ENCODE data around the gene POLR1D. TPM values are rescaled to one million over a fixed set of nuclear protein-coding genes. Genes with fewer than 3 reads are reported as not detected.

POLR1D gene
- total RNA-seq, 1 experiment from 2014 or later = 75.6 TPM

DNA sequence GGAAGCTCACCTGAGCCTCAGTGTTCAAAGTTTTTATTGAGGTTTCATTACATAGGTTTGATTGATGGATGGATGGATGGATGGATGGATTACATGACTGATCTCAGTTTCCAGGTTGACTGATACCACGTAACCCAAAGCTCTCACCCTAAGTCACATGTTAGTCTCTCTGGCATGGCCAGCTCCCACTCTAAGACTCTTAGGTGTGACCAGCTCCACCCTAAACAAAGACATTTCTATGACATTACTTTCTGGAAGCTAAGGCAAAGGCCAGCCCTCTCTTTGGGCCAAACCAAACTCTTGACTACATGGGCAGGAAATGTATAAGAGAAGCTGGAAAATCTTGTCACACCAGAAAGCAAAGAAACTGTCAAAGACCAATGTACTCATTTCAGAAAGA, 28.6 kb downstream of the POLR1D start:
- Histone ChIP-seq H3K4me1 (ENCODE audit: control insufficient read depth, insufficient read depth, low read length) (no peaks in the 10 kb centered on the region), H3K36me3 (ENCODE audit: control insufficient read depth, insufficient read depth, low read length) (peaks cover 4% of the 10 kb centered on the region; the same call in 1 of the 2 replicates), H3K27ac (ENCODE audit: low read length) (no peak overlapping the region), H3K4me3 (ENCODE audit: low read depth in 2 of 2, low read length in 2 of 2) (no peak overlapping the region), H3K9me3 (ENCODE audit: control insufficient read depth, insufficient read depth, low read depth, low read length) (peaks cover 5% of the 10 kb centered on the region; the same call in 1 of the 2 replicates), H3K27me3 (ENCODE audit: control insufficient read depth, insufficient read depth, low read length) (no peaks in the 10 kb centered on the region)
- no peak for DNase-seq (ENCODE audit: low read depth, low spot score)
- no peak for TF ChIP-seq SIN3A (IDR thresholded peaks at IDR 0.05; ENCODE audit: borderline replicate concordance, insufficient read depth, low read depth, low read length)
- TF ChIP-seq, protein P1, sequence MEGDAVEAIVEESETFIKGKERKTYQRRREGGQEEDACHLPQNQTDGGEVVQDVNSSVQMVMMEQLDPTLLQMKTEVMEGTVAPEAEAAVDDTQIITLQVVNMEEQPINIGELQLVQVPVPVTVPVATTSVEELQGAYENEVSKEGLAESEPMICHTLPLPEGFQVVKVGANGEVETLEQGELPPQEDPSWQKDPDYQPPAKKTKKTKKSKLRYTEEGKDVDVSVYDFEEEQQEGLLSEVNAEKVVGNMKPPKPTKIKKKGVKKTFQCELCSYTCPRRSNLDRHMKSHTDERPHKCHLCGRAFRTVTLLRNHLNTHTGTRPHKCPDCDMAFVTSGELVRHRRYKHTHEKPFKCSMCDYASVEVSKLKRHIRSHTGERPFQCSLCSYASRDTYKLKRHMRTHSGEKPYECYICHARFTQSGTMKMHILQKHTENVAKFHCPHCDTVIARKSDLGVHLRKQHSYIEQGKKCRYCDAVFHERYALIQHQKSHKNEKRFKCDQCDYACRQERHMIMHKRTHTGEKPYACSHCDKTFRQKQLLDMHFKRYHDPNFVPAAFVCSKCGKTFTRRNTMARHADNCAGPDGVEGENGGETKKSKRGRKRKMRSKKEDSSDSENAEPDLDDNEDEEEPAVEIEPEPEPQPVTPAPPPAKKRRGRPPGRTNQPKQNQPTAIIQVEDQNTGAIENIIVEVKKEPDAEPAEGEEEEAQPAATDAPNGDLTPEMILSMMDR (IDR thresholded peaks at IDR 0.05) = no peak
- no peak for TF ChIP-seq TCF7L2 (IDR thresholded peaks at IDR 0.05; ENCODE audit: low read depth, low read length)
- TF ChIP-seq POLR2AphosphoS5 (IDR thresholded peaks at IDR 0.05; ENCODE audit: low read depth, low read length) = no peak
- TF ChIP-seq, protein P2, sequence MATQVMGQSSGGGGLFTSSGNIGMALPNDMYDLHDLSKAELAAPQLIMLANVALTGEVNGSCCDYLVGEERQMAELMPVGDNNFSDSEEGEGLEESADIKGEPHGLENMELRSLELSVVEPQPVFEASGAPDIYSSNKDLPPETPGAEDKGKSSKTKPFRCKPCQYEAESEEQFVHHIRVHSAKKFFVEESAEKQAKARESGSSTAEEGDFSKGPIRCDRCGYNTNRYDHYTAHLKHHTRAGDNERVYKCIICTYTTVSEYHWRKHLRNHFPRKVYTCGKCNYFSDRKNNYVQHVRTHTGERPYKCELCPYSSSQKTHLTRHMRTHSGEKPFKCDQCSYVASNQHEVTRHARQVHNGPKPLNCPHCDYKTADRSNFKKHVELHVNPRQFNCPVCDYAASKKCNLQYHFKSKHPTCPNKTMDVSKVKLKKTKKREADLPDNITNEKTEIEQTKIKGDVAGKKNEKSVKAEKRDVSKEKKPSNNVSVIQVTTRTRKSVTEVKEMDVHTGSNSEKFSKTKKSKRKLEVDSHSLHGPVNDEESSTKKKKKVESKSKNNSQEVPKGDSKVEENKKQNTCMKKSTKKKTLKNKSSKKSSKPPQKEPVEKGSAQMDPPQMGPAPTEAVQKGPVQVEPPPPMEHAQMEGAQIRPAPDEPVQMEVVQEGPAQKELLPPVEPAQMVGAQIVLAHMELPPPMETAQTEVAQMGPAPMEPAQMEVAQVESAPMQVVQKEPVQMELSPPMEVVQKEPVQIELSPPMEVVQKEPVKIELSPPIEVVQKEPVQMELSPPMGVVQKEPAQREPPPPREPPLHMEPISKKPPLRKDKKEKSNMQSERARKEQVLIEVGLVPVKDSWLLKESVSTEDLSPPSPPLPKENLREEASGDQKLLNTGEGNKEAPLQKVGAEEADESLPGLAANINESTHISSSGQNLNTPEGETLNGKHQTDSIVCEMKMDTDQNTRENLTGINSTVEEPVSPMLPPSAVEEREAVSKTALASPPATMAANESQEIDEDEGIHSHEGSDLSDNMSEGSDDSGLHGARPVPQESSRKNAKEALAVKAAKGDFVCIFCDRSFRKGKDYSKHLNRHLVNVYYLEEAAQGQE (IDR thresholded peaks at IDR 0.05; ENCODE audit: insufficient read depth in 1 of 2, low read depth in 2 of 2, low read length in 1 of 2) = no peak
- ChIA-PET CTCF (no interaction called here), POLR2A (no interaction called here)
- intact Hi-C loops (cut with micrococcal nuclease; ENCODE audit: unreplicated experiment) = no loop called here
- BruUV-seq (replicated peaks) = no TSS peak
- no peak for ATAC-seq
- in situ Hi-C loops (cut with HindIII; ENCODE audit: low pct_unique_long_range_greater_than_20kb, low sequenced_read_pairs) = no loop called here

DNA sequence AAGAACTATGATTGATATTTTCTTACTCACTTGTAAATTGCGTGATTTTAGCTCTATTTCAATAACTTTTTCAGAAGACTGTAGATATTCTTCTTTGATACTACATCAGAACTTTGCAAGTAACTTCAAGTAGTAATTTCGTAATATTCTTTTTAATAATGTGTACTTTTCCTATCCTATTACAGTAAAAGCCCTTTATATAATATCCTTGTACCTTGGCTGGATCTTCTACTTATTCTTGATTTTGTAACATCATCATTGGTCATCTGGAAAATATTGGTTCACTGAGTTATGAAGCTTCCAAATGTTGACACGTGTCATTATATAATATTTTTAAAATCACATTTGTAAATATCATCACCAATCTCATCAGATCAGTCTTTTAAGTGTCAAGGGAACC, 32.4 kb downstream of the POLR1D start:
- CTCF ChIA-PET = no interaction called here
- no peak overlapping the region for H3K27ac ChIP-seq (ENCODE audit: low read length)
- H3K4me1 ChIP-seq (ENCODE audit: control insufficient read depth, insufficient read depth, low read length) = no peaks in the 10 kb centered on the region
- intact Hi-C loops (cut with micrococcal nuclease; ENCODE audit: unreplicated experiment) = no loop called here
- POLR2A ChIA-PET = interaction anchor here (0.5 kb wide), 1 partner anchor 576 kb away, joined by 5 read pairs; no protein-coding TSS in a partner anchor
- no peak for ATAC-seq
- H3K4me3 ChIP-seq (ENCODE audit: low read depth in 2 of 2, low read length in 2 of 2) = no peak overlapping the region
- BruUV-seq (replicated peaks) = no TSS peak
- TF ChIP-seq, protein P1 (IDR thresholded peaks at IDR 0.05) = no peak
- no peak for TF ChIP-seq TCF7L2 (IDR thresholded peaks at IDR 0.05; ENCODE audit: low read depth, low read length)
- TF ChIP-seq, protein P2 (IDR thresholded peaks at IDR 0.05; ENCODE audit: insufficient read depth in 1 of 2, low read depth in 2 of 2, low read length in 1 of 2) = no peak
- no peak for TF ChIP-seq SIN3A (IDR thresholded peaks at IDR 0.05; ENCODE audit: borderline replicate concordance, insufficient read depth, low read depth, low read length)
- no peak for TF ChIP-seq POLR2AphosphoS5 (IDR thresholded peaks at IDR 0.05; ENCODE audit: low read depth, low read length)
- DNase-seq (ENCODE audit: low read depth, low spot score) = no peak
- peaks cover 2% of the 10 kb centered on the region; the same call in 1 of the 2 replicates for H3K36me3 ChIP-seq (ENCODE audit: control insufficient read depth, insufficient read depth, low read length)
- in situ Hi-C loops (cut with HindIII; ENCODE audit: low pct_unique_long_range_greater_than_20kb, low sequenced_read_pairs) = no loop called here
- no peaks in the 10 kb centered on the region for H3K27me3 ChIP-seq (ENCODE audit: control insufficient read depth, insufficient read depth, low read length)
- peaks cover 5% of the 10 kb centered on the region; the same call in 1 of the 2 replicates for H3K9me3 ChIP-seq (ENCODE audit: control insufficient read depth, insufficient read depth, low read depth, low read length)

Data from Panc1 (cell line).